ENCODE measurements around the gene SF3B5.

The SF3B5 gene

DNA sequence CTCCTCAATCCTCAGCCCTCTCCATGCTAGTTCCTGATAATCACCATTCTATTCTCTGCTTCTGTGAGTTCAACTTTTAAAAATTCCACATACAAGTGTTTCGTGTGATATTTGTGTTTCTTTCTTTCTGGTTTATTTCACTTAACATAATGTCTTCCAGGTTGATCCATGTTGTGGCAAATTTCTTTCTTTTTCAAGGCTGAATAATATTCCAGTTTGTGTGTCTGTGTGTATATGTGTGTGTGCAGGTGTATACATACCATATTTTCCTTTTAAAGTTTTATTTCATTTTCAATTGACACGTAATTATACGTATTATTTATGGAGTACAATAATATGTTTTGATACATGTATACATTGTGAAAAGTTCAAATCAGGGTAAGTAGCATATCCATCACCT is 19.8 kb upstream of the SF3B5 start:
- no peak overlapping the region for H3K4me3 ChIP-seq (ENCODE audit: low read depth, low read length)
- no peak for DNase-seq (ENCODE audit: low read depth)
- in situ Hi-C loops (cut with HindIII; ENCODE audit: low sequenced_read_pairs) = loop anchor here (25.0 kb wide), 2 partner anchors 172 to 372 kb away; partner anchors contain the start of gene UTRN
- TF ChIP-seq, protein P1, sequence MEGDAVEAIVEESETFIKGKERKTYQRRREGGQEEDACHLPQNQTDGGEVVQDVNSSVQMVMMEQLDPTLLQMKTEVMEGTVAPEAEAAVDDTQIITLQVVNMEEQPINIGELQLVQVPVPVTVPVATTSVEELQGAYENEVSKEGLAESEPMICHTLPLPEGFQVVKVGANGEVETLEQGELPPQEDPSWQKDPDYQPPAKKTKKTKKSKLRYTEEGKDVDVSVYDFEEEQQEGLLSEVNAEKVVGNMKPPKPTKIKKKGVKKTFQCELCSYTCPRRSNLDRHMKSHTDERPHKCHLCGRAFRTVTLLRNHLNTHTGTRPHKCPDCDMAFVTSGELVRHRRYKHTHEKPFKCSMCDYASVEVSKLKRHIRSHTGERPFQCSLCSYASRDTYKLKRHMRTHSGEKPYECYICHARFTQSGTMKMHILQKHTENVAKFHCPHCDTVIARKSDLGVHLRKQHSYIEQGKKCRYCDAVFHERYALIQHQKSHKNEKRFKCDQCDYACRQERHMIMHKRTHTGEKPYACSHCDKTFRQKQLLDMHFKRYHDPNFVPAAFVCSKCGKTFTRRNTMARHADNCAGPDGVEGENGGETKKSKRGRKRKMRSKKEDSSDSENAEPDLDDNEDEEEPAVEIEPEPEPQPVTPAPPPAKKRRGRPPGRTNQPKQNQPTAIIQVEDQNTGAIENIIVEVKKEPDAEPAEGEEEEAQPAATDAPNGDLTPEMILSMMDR (IDR thresholded peaks at IDR 0.05; ENCODE audit: low read depth, low read length, missing control alignments) = no peak

DNA sequence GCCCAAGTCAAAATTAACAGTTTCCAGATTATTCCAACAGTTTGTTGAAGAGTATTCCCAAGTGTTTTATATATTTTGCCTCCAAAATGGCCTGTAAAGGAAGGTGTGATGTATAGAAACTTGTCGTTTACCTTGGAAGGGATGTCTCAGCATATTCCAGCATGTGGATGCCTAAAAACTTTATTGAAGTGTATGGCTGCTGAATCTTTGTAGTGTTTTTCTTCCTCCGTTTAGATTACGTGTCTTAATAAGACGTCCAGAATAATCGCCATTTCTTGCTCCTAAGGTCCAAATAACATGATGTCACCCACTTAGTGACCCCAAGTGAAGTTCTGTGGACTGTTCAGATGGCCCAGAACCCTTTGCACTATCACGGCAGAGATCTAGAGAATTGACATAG is 18.0 kb upstream of the SF3B5 start:
- TF ChIP-seq, protein P1 (IDR thresholded peaks at IDR 0.05; ENCODE audit: low read depth, low read length, missing control alignments) = no peak
- in situ Hi-C loops (cut with HindIII; ENCODE audit: low sequenced_read_pairs) = loop anchor here (25.0 kb wide), 2 partner anchors 174 to 374 kb away; partner anchors contain the start of gene UTRN

DNA sequence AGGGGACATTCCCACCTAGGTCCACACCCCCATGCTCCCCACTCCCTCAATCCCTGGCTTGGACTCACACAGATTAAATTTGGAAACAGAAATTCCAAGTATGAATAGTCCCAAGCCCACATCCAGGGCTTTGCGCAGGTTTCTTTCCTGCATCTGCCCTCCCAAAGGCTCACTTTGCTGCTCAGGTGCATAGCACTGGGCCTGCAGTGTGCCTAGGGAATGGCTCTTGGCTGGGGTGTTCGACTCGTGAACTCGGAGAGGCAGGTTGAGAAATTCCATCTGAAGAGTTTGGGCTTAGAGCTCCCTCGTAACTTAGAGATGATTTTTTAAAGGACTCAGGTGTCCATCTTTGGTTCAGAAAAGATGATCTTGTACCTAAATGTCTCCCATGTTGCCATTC is 14.8 kb upstream of the SF3B5 start:
- TF ChIP-seq, protein P1 (IDR thresholded peaks at IDR 0.05; ENCODE audit: low read depth, low read length, missing control alignments) = no peak
- H3K4me3 ChIP-seq (ENCODE audit: low read depth, low read length) = no peak overlapping the region
- DNase-seq (ENCODE audit: low read depth) = no peak
- in situ Hi-C loops (cut with HindIII; ENCODE audit: low sequenced_read_pairs) = loop anchor here (25.0 kb wide), 2 partner anchors 177 to 377 kb away; partner anchors contain the start of gene UTRN

More for the DNA sequence above, 18.0 kb upstream of the SF3B5 start:
- no peak overlapping the region for H3K4me3 ChIP-seq (ENCODE audit: low read depth, low read length)
- DNase-seq (ENCODE audit: low read depth) = no peak

DNA sequence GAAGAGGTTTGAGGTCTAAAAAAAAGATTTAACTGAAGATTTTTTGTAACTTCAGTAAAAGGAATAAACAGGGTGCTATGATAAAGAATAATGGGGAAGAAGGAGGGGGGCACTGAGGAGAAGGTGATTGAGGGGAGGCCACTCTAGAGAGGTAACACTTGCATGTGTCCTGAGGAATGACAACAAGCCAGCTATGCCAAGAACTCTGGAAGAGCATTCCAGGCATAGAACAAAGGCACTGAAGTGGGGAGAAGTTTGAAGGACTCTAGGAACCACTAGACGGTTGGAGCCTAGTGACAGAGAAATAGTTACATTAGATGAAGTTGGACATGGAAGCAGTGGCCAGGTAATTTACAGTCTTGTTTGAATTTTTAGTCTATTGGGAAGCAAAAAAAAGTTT is 10.8 kb upstream of the SF3B5 start:
- DNase-seq (ENCODE audit: low read depth) = no peak
- in situ Hi-C loops (cut with HindIII; ENCODE audit: low sequenced_read_pairs) = loop anchor here (25.0 kb wide), 2 partner anchors 181 to 381 kb away; partner anchors contain the start of gene UTRN
- TF ChIP-seq, protein P1 (IDR thresholded peaks at IDR 0.05; ENCODE audit: low read depth, low read length, missing control alignments) = no peak

DNA sequence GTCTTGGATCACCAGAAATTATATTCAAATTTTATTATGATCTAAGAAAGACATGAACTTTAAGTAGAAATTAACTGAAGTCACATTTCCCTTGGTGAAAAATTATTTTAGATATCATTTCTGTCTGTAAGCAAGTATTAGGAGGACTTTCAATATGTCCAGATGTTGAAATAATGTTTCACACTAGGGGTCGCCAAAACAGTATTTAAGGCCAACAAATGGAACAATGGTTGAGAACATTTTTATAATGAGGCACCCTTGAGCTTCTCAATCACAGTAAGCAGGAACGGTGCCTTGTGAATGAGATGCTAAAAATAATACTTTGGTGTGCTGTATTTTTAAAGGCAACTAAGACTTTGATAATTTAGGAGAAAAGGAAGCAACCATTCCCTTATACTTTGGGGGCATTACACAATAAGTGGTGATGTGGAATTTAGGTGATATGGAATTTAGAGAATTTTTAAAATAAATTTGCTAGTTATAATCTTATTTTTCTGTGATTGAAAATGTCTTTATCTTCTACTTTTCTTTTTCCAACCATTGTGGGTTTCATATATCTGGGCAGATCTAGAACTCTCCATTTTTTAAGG is 9.6 kb upstream of the SF3B5 start:
- peak; percentile 77 for DNase-seq (ENCODE audit: low read depth)
- no peak overlapping the region for H3K4me3 ChIP-seq (ENCODE audit: low read depth, low read length)
- TF ChIP-seq, protein P1 (IDR thresholded peaks at IDR 0.05; ENCODE audit: low read depth, low read length, missing control alignments) = peak; percentile 44
- in situ Hi-C loops (cut with HindIII; ENCODE audit: low sequenced_read_pairs) = loop anchor here (25.0 kb wide), 2 partner anchors 182 to 382 kb away; partner anchors contain the start of gene UTRN

More for the DNA sequence above, 10.8 kb upstream of the SF3B5 start:
- no peak overlapping the region for H3K4me3 ChIP-seq (ENCODE audit: low read depth, low read length)

DNA sequence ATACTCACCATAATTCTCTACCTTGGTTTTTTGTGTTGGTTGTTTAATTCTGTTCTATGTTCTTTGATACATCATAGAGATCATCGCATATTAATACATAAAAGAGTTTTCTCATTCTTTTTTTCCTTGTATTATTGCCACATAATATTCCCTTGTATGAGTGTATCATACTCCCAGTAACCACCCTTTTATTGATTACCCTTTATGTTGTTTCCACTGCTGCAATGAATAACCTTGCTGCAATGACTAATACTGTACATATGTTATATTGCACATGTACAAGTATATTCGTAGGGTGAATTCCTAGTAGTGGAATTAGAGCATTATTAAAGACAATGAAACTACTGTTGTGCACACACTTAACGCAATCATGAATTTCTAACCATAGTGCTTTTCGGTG is 9.1 kb upstream of the SF3B5 start:
- no peak for DNase-seq (ENCODE audit: low read depth)
- no peak overlapping the region for H3K4me3 ChIP-seq (ENCODE audit: low read depth, low read length)
- in situ Hi-C loops (cut with HindIII; ENCODE audit: low sequenced_read_pairs) = loop anchor here (25.0 kb wide), 2 partner anchors 183 to 383 kb away; partner anchors contain the start of gene UTRN
- TF ChIP-seq, protein P1 (IDR thresholded peaks at IDR 0.05; ENCODE audit: low read depth, low read length, missing control alignments) = no peak
